Mesothelial cell of epicardium (in vitro differentiated cells): Measurements from ENCODE around the gene HILPDA. TPM values are rescaled to one million over a fixed set of nuclear protein-coding genes. Genes with fewer than 3 reads are reported as not detected.

Experiments
- DNase-seq, 2 experiments: peaks; one replicate each; pipeline ENCODE4 v3.0.0; 2021; ENCODE audit warnings: low spot score in 2 of 2; ENCODE audit not compliant: unreplicated experiment in 2 of 2
- H3K27ac Mint-ChIP-seq: 2 replicates; pipeline ENCODE4 v1.8.0; 2021; ENCODE audit warnings: mixed read lengths
- H3K27me3 Mint-ChIP-seq: 2 replicates; pipeline ENCODE4 v1.8.0; 2021; ENCODE audit warnings: low read depth, mixed read lengths
- H3K36me3 Mint-ChIP-seq: 2 replicates; pipeline ENCODE4 v1.8.0; 2021; ENCODE audit warnings: mixed read lengths
- H3K4me1 Mint-ChIP-seq: 2 replicates; pipeline ENCODE4 v1.8.0; 2021; ENCODE audit warnings: mixed read lengths
- H3K4me3 Mint-ChIP-seq: 2 replicates; pipeline ENCODE4 v1.8.0; 2021; ENCODE audit warnings: mild to moderate bottlenecking, moderate library complexity, mixed read lengths
- H3K9me3 Mint-ChIP-seq: 2 replicates; pipeline ENCODE4 v1.8.0; 2021; ENCODE audit warnings: mixed read lengths
- total RNA-seq: library from RNA; stranded (reverse); gene quantifications from 3 replicates; pipeline ENCODE4 v1.2.1, GENCODE V29; 2021
- TF ChIP-seq, protein P1 (sequence below): fragments of 200-600 bp; sonication (generic); IDR thresholded peaks from one replicate; pipeline ENCODE4 v1.5.0; 2021; ENCODE audit warnings: antibody characterized with exemption; ENCODE audit not compliant: unreplicated experiment

The HILPDA gene
- total RNA-seq, 1 donor from 2014 or later: 25.6 TPM

- H3K27me3 Mint-ChIP-seq: no peaks in the 10 kb centered on the region
- peaks cover 3% of the 10 kb centered on the region for H3K4me1 Mint-ChIP-seq
- TF ChIP-seq, protein P1, sequence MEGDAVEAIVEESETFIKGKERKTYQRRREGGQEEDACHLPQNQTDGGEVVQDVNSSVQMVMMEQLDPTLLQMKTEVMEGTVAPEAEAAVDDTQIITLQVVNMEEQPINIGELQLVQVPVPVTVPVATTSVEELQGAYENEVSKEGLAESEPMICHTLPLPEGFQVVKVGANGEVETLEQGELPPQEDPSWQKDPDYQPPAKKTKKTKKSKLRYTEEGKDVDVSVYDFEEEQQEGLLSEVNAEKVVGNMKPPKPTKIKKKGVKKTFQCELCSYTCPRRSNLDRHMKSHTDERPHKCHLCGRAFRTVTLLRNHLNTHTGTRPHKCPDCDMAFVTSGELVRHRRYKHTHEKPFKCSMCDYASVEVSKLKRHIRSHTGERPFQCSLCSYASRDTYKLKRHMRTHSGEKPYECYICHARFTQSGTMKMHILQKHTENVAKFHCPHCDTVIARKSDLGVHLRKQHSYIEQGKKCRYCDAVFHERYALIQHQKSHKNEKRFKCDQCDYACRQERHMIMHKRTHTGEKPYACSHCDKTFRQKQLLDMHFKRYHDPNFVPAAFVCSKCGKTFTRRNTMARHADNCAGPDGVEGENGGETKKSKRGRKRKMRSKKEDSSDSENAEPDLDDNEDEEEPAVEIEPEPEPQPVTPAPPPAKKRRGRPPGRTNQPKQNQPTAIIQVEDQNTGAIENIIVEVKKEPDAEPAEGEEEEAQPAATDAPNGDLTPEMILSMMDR: no peak
- no peaks in the 10 kb centered on the region for H3K9me3 Mint-ChIP-seq
- no peaks in the 10 kb centered on the region for H3K36me3 Mint-ChIP-seq
- no peak overlapping the region for H3K27ac Mint-ChIP-seq
- DNase-seq: no peak
- H3K4me3 Mint-ChIP-seq: no peak overlapping the region
These were observed 9.4 kb upstream of the HILPDA start for GRCh38 chr7:128446306-128446705.

GRCh38 chr7:128447941-128448564 is 7.6 kb upstream of the HILPDA start:
- Mint-ChIP-seq H3K4me1 (peaks cover 3% of the 10 kb centered on the region), H3K27me3 (no peaks in the 10 kb centered on the region), H3K27ac (no peak overlapping the region), H3K36me3 (no peaks in the 10 kb centered on the region), H3K4me3 (no peak overlapping the region), H3K9me3 (no peaks in the 10 kb centered on the region)
- DNase-seq: no peak
- TF ChIP-seq, protein P1: no peak

DNA sequence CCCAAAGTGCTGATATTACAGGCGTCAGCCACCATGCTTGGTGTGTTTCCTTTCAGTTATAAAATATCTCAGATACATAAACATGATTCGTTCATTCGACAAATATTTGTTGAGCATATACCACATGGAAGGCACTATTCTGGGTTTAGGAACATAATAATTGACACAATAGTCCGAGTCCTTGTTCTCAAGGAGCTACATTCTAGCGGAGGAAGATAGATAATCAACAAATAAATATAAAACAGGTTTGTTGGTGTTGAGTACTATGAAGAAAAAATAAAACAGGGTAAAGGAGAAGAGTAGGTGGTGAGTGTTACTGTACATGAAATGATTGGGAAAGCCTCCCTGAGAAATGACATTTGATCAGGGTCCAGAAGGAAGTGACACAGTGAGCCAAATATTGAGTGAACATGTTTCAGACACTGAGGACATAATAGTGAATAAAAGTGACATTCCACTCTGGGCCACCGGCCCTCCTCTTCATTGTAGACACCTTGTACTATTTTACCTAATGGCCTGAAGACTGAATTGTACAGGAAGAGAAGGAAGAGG is 6.9 kb upstream of the HILPDA start:
- Mint-ChIP-seq H3K4me3 (no peak overlapping the region), H3K36me3 (no peaks in the 10 kb centered on the region), H3K9me3 (no peaks in the 10 kb centered on the region), H3K4me1 (peaks cover 4% of the 10 kb centered on the region), H3K27me3 (no peaks in the 10 kb centered on the region), H3K27ac (no peak overlapping the region)
- DNase-seq: no peak
- TF ChIP-seq, protein P1: no peak

DNA sequence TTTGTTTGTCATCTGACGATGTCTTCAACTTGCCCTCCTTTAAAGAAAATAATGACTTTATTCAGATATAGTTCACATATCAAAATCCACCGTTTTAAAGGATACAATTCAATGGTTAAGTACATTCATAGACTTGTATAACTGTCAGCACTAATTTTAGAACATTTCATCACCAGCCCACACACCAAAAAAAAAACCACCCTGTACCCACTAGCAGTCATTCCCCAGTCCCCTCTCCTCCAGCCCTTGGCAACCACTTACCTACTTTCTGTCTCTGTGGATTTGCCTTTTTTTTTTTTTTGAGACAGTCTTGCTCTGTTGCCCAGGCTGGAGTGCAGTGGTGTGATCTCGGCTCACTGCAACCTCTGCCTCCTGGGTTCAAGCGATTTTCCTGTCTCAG is 5.3 kb upstream of the HILPDA start:
- Mint-ChIP-seq H3K4me1 (peaks cover 17% of the 10 kb centered on the region), H3K36me3 (no peaks in the 10 kb centered on the region), H3K27me3 (no peaks in the 10 kb centered on the region), H3K9me3 (no peaks in the 10 kb centered on the region), H3K27ac (no peak overlapping the region), H3K4me3 (no peak overlapping the region)
- no peak for DNase-seq
- TF ChIP-seq, protein P1: no peak

- H3K4me1 Mint-ChIP-seq: peaks cover 18% of the 10 kb centered on the region
These were observed 4.8 kb upstream of the HILPDA start for GRCh38 chr7:128450913-128451312.

More at GRCh38 chr7:128450913-128451312, 4.8 kb upstream of the HILPDA start:
- DNase-seq: no peak
- Mint-ChIP-seq H3K36me3 (no peaks in the 10 kb centered on the region), H3K9me3 (no peaks in the 10 kb centered on the region), H3K27me3 (no peaks in the 10 kb centered on the region), H3K27ac (no peak overlapping the region), H3K4me3 (no peak overlapping the region)
- TF ChIP-seq, protein P1: no peak
